ENCODE data around the gene CCDC88C.
"Not testable (repeated sequence)": the region's sequence is repeated elsewhere in the genome, so short reads cannot be mapped to it uniquely, and the experiment has no call there.

The CCDC88C gene

GRCh38 chr14:91409928-91410718 is 7.5 kb downstream of the CCDC88C start:
- H3K4me3 ChIP-seq (ENCODE audit: insufficient read depth in 1 of 2, low read depth in 1 of 2, low read length in 2 of 2), result no peak overlapping the region
- H4K91ac ChIP-seq (ENCODE audit: low read length), result no peak overlapping the region
- no peak overlapping the region for H4K8ac ChIP-seq (ENCODE audit: low read length)
- H3K79me1 ChIP-seq (replicated peaks; ENCODE audit: low read length, poor library complexity, severe bottlenecking), result no peaks in the 10 kb centered on the region
- H2AFZ ChIP-seq (ENCODE audit: low read depth, low read length), result no peak overlapping the region
- H2BK15ac ChIP-seq (ENCODE audit: low read depth, poor library complexity, severe bottlenecking), result no peak overlapping the region
- no peak overlapping the region for H2BK12ac ChIP-seq (ENCODE audit: low read length in 2 of 2)
- no peak overlapping the region for H2BK5ac ChIP-seq (ENCODE audit: low read depth, low read length, poor library complexity, severe bottlenecking)
- no peak overlapping the region for H3K23ac ChIP-seq (ENCODE audit: low read length in 2 of 2)
- no peak overlapping the region for H2AK5ac ChIP-seq (ENCODE audit: low read length, severe bottlenecking)
- H3K4me2 ChIP-seq (ENCODE audit: low read length, poor library complexity, severe bottlenecking), result no peak overlapping the region
- H3K4ac ChIP-seq (ENCODE audit: low read depth in 1 of 2, low read length in 2 of 2), result no peak overlapping the region
- no peak overlapping the region for H2BK120ac ChIP-seq (ENCODE audit: low read depth, low read length)
- no peak overlapping the region for H3K9ac ChIP-seq (ENCODE audit: low read length)
- no peak for DNase-seq
- no peak overlapping the region for H3K18ac ChIP-seq (ENCODE audit: low read depth in 1 of 2, low read length in 2 of 2)
- no peaks in the 10 kb centered on the region for H3K4me1 ChIP-seq (ENCODE audit: control insufficient read depth, insufficient read depth, low read depth, low read length)
- no peaks in the 10 kb centered on the region for H3K9me3 ChIP-seq (ENCODE audit: control insufficient read depth, low read length)
- H3K27ac ChIP-seq (ENCODE audit: low read length, poor library complexity, severe bottlenecking), result no peak overlapping the region
- H3K14ac ChIP-seq (ENCODE audit: low read length in 2 of 2), result no peak overlapping the region
- H3K27me3 ChIP-seq (ENCODE audit: control insufficient read depth in 1 of 2, insufficient read depth in 1 of 2, low read length in 2 of 2), result peaks cover 0 to 71% of the 10 kb centered on the region in 2 experiments
- peaks cover 0 to 5% of the 10 kb centered on the region in 2 experiments for H3K36me3 ChIP-seq (ENCODE audit: control insufficient read depth in 1 of 2, insufficient read depth in 2 of 2, low read depth in 1 of 2, low read length in 2 of 2)
- WGBS, result 77% methylated on average over 8 of the region's 8 CpGs

- H2AK5ac ChIP-seq (ENCODE audit: low read length, severe bottlenecking); H3K9me3 ChIP-seq (ENCODE audit: control insufficient read depth, low read length); H2BK12ac ChIP-seq (ENCODE audit: low read length in 2 of 2); H2BK15ac ChIP-seq (ENCODE audit: low read depth, poor library complexity, severe bottlenecking); H3K4me1 ChIP-seq (ENCODE audit: control insufficient read depth, insufficient read depth, low read depth, low read length); H3K79me1 ChIP-seq (replicated peaks; ENCODE audit: low read length, poor library complexity, severe bottlenecking); H3K18ac ChIP-seq (ENCODE audit: low read depth in 1 of 2, low read length in 2 of 2); DNase-seq; H3K4me2 ChIP-seq (ENCODE audit: low read length, poor library complexity, severe bottlenecking); H2AFZ ChIP-seq (ENCODE audit: low read depth, low read length); H3K23ac ChIP-seq (ENCODE audit: low read length in 2 of 2); H3K4me3 ChIP-seq (ENCODE audit: insufficient read depth in 1 of 2, low read depth in 1 of 2, low read length in 2 of 2); H3K9ac ChIP-seq (ENCODE audit: low read length); H2BK5ac ChIP-seq (ENCODE audit: low read depth, low read length, poor library complexity, severe bottlenecking); H3K4ac ChIP-seq (ENCODE audit: low read depth in 1 of 2, low read length in 2 of 2); H4K91ac ChIP-seq (ENCODE audit: low read length); H4K8ac ChIP-seq (ENCODE audit: low read length); H2BK120ac ChIP-seq (ENCODE audit: low read depth, low read length); H3K27ac ChIP-seq (ENCODE audit: low read length, poor library complexity, severe bottlenecking); H3K36me3 ChIP-seq (ENCODE audit: control insufficient read depth in 1 of 2, insufficient read depth in 2 of 2, low read depth in 1 of 2, low read length in 2 of 2); H3K14ac ChIP-seq (ENCODE audit: low read length in 2 of 2): not testable (repeated sequence)
- peaks cover 0 to 67% of the 10 kb centered on the region in 2 experiments for H3K27me3 ChIP-seq (ENCODE audit: control insufficient read depth in 1 of 2, insufficient read depth in 1 of 2, low read length in 2 of 2)
- WGBS, result 79% methylated on average over 5 of the region's 6 CpGs
Observed at GRCh38 chr14:91409240-91409639, 8.4 kb downstream of the CCDC88C start.

- no peak overlapping the region for H2BK15ac ChIP-seq (ENCODE audit: low read depth, poor library complexity, severe bottlenecking)
- H2BK120ac ChIP-seq (ENCODE audit: low read depth, low read length), result no peak overlapping the region
- H3K9ac ChIP-seq (ENCODE audit: low read length), result no peak overlapping the region
- H4K91ac ChIP-seq (ENCODE audit: low read length), result no peak overlapping the region
- H2AFZ ChIP-seq (ENCODE audit: low read depth, low read length), result no peak overlapping the region
- peaks cover 0 to 71% of the 10 kb centered on the region in 2 experiments for H3K27me3 ChIP-seq (ENCODE audit: control insufficient read depth in 1 of 2, insufficient read depth in 1 of 2, low read length in 2 of 2)
- H3K4ac ChIP-seq (ENCODE audit: low read depth in 1 of 2, low read length in 2 of 2), result no peak overlapping the region
- no peak overlapping the region for H3K4me3 ChIP-seq (ENCODE audit: insufficient read depth in 1 of 2, low read depth in 1 of 2, low read length in 2 of 2)
- no peaks in the 10 kb centered on the region for H3K79me1 ChIP-seq (replicated peaks; ENCODE audit: low read length, poor library complexity, severe bottlenecking)
- H3K9me3 ChIP-seq (ENCODE audit: control insufficient read depth, low read length), result no peaks in the 10 kb centered on the region
- H3K4me1 ChIP-seq (ENCODE audit: control insufficient read depth, insufficient read depth, low read depth, low read length), result no peaks in the 10 kb centered on the region
- H2AK5ac ChIP-seq (ENCODE audit: low read length, severe bottlenecking), result no peak overlapping the region
- no peak overlapping the region for H3K14ac ChIP-seq (ENCODE audit: low read length in 2 of 2)
- no peak overlapping the region for H3K27ac ChIP-seq (ENCODE audit: low read length, poor library complexity, severe bottlenecking)
- no peak overlapping the region for H3K4me2 ChIP-seq (ENCODE audit: low read length, poor library complexity, severe bottlenecking)
- no peak overlapping the region for H2BK12ac ChIP-seq (ENCODE audit: low read length in 2 of 2)
- 93% methylated on average over 5 of the region's 5 CpGs for WGBS
- no peak overlapping the region for H3K23ac ChIP-seq (ENCODE audit: low read length in 2 of 2)
- no peak overlapping the region for H4K8ac ChIP-seq (ENCODE audit: low read length)
- no peak for DNase-seq
- no peak overlapping the region for H2BK5ac ChIP-seq (ENCODE audit: low read depth, low read length, poor library complexity, severe bottlenecking)
- no peak overlapping the region for H3K18ac ChIP-seq (ENCODE audit: low read depth in 1 of 2, low read length in 2 of 2)
- H3K36me3 ChIP-seq (ENCODE audit: control insufficient read depth in 1 of 2, insufficient read depth in 2 of 2, low read depth in 1 of 2, low read length in 2 of 2), result peaks cover 0 to 5% of the 10 kb centered on the region in 2 experiments
Observed at GRCh38 chr14:91406982-91407381, 10.6 kb downstream of the CCDC88C start.

GRCh38 chr14:91406451-91406850 is 11.2 kb downstream of the CCDC88C start:
- Histone ChIP-seq H3K27me3 (ENCODE audit: control insufficient read depth in 1 of 2, insufficient read depth in 1 of 2, low read length in 2 of 2) (peaks cover 0 to 75% of the 10 kb centered on the region in 2 experiments), H3K9ac (ENCODE audit: low read length) (no peak overlapping the region), H2BK5ac (ENCODE audit: low read depth, low read length, poor library complexity, severe bottlenecking) (no peak overlapping the region), H4K8ac (ENCODE audit: low read length) (no peak overlapping the region), H3K79me1 (replicated peaks; ENCODE audit: low read length, poor library complexity, severe bottlenecking) (no peaks in the 10 kb centered on the region), H3K4me2 (ENCODE audit: low read length, poor library complexity, severe bottlenecking) (no peak overlapping the region), H3K4me1 (ENCODE audit: control insufficient read depth, insufficient read depth, low read depth, low read length) (no peaks in the 10 kb centered on the region), H3K36me3 (ENCODE audit: control insufficient read depth in 1 of 2, insufficient read depth in 2 of 2, low read depth in 1 of 2, low read length in 2 of 2) (peaks cover 0 to 5% of the 10 kb centered on the region in 2 experiments), H2AK5ac (ENCODE audit: low read length, severe bottlenecking) (no peak overlapping the region), H3K23ac (ENCODE audit: low read length in 2 of 2) (no peak overlapping the region), H4K91ac (ENCODE audit: low read length) (no peak overlapping the region), H2BK120ac (ENCODE audit: low read depth, low read length) (no peak overlapping the region), H2BK15ac (ENCODE audit: low read depth, poor library complexity, severe bottlenecking) (no peak overlapping the region), H3K14ac (ENCODE audit: low read length in 2 of 2) (no peak overlapping the region), H3K4me3 (ENCODE audit: insufficient read depth in 1 of 2, low read depth in 1 of 2, low read length in 2 of 2) (no peak overlapping the region), H2BK12ac (ENCODE audit: low read length in 2 of 2) (no peak overlapping the region), H3K18ac (ENCODE audit: low read depth in 1 of 2, low read length in 2 of 2) (no peak overlapping the region), H3K4ac (ENCODE audit: low read depth in 1 of 2, low read length in 2 of 2) (no peak overlapping the region), H2AFZ (ENCODE audit: low read depth, low read length) (no peak overlapping the region), H3K9me3 (ENCODE audit: control insufficient read depth, low read length) (no peaks in the 10 kb centered on the region), H3K27ac (ENCODE audit: low read length, poor library complexity, severe bottlenecking) (no peak overlapping the region)
- 93% methylated on average over 8 of the region's 8 CpGs for WGBS
- no peak for DNase-seq

All from mesenchymal stem cell (in vitro differentiated cells and primary cell).